Kidney epithelial cell (primary cell): Measurements from ENCODE around the gene PCBP3. TPM values are rescaled to one million over a fixed set of nuclear protein-coding genes. Genes with fewer than 3 reads are reported as not detected.

ENCODE experiments used
- DNase-seq: peaks from one replicate; pipeline ENCODE4 v3.0.0-alpha.2; 2010; ENCODE audit warnings: low read depth
- H3K27me3 ChIP-seq: 2 replicates; pipeline ENCODE4 v1.6.0; 2011; ENCODE audit warnings: low read length; ENCODE audit not compliant: control insufficient read depth, insufficient read depth
- H3K36me3 ChIP-seq: 2 replicates; pipeline ENCODE4 v1.5.1; 2011; ENCODE audit warnings: low read length; ENCODE audit not compliant: control insufficient read depth, insufficient read depth
- H3K4me3 ChIP-seq: 2 replicates; pipeline ENCODE4 v1.5.1; 2011; ENCODE audit warnings: low read depth, mild to moderate bottlenecking, control low read depth, low read length
- total RNA-seq: library from RNA; depleted of rRNA; stranded (reverse); fragments of >200 nt; gene quantifications from 2 replicates; pipeline ENCODE4 v1.2.3, GENCODE V29; 2015
- TF ChIP-seq, protein P1 (sequence below): IDR thresholded peaks from 2 replicates; pipeline ENCODE4 v1.5.1; 2011; ENCODE audit warnings: mild to moderate bottlenecking, moderate library complexity, low read length, control low read depth, inconsistent platforms; ENCODE audit not compliant: insufficient read depth, poor library complexity, severe bottlenecking

Gene PCBP3
- total RNA-seq, 1 donor from 2014 or later, result 1.3 TPM

GRCh38 chr21:45868488-45868887 is 225.0 kb downstream of the PCBP3 start:
- Histone ChIP-seq H3K36me3 (no peaks in the 10 kb centered on the region), H3K27me3 (peaks cover 15% of the 10 kb centered on the region), H3K4me3 (no peak overlapping the region)
- TF ChIP-seq, protein P1, sequence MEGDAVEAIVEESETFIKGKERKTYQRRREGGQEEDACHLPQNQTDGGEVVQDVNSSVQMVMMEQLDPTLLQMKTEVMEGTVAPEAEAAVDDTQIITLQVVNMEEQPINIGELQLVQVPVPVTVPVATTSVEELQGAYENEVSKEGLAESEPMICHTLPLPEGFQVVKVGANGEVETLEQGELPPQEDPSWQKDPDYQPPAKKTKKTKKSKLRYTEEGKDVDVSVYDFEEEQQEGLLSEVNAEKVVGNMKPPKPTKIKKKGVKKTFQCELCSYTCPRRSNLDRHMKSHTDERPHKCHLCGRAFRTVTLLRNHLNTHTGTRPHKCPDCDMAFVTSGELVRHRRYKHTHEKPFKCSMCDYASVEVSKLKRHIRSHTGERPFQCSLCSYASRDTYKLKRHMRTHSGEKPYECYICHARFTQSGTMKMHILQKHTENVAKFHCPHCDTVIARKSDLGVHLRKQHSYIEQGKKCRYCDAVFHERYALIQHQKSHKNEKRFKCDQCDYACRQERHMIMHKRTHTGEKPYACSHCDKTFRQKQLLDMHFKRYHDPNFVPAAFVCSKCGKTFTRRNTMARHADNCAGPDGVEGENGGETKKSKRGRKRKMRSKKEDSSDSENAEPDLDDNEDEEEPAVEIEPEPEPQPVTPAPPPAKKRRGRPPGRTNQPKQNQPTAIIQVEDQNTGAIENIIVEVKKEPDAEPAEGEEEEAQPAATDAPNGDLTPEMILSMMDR, result no peak
- DNase-seq, result no peak

DNA sequence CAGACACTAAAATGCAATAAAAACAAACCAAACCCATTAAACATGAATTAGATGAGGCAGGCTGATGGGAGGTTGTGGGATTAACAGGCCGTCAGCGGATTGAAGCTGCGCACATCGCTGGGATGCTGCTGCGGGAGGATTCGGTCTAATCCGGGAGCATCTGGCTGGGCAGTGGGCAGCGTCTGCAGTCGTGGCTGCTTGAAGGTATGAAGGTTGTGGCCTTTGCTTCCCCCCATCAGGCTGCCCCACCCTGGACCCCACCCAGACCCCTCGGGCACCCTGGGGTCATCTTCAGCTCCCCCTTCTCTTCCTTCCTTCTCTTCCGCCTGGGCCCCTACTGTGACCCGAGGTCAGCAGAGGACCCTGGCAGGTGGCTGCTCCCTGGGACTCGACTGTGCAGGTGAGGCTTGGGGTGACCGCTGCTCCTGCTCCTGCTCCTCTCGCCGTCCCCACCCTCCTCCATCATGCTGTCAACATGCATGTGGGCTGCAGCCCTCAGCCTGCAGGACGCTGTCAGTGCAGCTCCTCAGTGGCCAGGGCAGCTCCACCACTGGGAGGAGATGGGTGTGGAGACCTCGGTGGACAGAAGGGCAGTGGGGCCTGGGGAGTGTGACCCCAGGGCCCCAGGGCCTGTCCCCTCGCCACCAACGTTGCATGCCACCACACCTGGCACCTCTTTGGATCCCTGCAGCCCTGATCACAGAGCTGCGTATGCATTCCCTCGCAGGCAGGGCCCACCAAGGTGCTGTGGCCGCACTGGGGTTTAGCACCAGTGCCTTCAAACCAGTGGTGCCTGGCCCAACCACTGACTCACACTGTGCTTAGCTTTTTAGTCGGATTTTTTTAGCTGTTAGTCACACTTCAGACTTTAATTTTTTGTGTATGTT is 225.8 kb downstream of the PCBP3 start:
- no peak for DNase-seq
- TF ChIP-seq, protein P1, result no peak
- Histone ChIP-seq H3K4me3 (no peak overlapping the region), H3K36me3 (no peaks in the 10 kb centered on the region), H3K27me3 (peaks cover 15% of the 10 kb centered on the region)

DNA sequence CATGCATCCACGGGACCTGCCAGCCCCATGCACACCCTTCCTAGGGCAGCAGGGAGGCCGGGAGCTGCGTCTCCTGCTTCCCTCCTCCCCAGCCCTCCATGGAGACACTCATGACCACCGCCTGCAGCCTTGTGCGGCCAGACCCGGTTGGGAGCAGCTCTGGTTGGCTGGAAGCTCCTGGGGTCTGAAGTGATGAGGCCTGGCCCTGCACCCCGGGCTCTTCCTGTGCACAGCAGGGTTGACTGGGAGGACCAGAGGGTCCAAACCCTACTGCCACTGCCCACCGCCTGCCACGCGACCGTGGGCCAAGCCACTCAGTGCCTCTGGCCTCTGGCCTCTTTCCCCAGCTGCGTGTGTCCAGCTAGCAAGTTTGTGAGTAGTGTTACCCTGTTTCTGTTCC is 226.9 kb downstream of the PCBP3 start:
- TF ChIP-seq, protein P1, result no peak
- Histone ChIP-seq H3K27me3 (peaks cover 15% of the 10 kb centered on the region), H3K36me3 (no peaks in the 10 kb centered on the region), H3K4me3 (no peak overlapping the region)
- no peak for DNase-seq

GRCh38 chr21:45870851-45871615 is 227.5 kb downstream of the PCBP3 start:
- H3K27me3 ChIP-seq, result peaks cover 15% of the 10 kb centered on the region

DNA sequence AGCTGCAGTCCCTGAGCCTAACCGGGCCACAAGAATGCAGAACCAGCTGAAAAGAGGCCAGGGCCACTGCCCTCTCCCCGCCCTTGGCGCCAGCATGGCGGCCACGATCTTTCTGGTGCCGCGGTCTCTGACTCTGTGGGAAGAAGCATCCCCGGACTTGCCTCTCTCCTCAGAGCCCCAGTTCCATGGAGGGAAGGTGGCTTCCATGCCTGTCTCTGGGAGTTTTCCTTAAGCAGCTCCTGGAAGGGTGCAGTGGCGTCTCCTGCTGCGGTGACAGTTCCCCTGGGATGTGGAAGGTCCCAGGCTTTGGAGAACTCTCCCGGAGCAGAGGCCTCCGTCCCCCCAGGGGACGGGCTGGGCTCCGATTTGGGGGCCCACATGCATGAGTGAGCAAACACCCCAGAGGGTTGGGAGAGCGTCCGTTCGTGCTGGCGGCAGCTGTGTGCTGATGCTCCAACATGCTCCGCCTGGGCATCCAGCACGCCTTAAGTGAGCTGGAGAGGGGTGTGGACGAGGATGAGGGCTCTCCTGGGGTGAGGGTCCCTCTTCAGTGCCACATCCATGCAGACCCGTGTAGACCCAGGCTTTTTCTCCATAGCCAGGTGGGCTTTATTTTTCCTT is 228.2 kb downstream of the PCBP3 start:
- no peak for DNase-seq
- peaks cover 13% of the 10 kb centered on the region for H3K27me3 ChIP-seq

More at GRCh38 chr21:45870851-45871615, 227.5 kb downstream of the PCBP3 start:
- no peak for DNase-seq
- no peaks in the 10 kb centered on the region for H3K36me3 ChIP-seq
- H3K4me3 ChIP-seq, result no peak overlapping the region
- TF ChIP-seq, protein P1, result no peak

More for the DNA sequence above, 228.2 kb downstream of the PCBP3 start:
- no peaks in the 10 kb centered on the region for H3K36me3 ChIP-seq
- no peak overlapping the region for H3K4me3 ChIP-seq
- TF ChIP-seq, protein P1, result no peak
